Neural cell (in vitro differentiated cells): ENCODE data around the gene DAW1. TPM values are rescaled to one million over a fixed set of nuclear protein-coding genes. Genes with fewer than 3 reads are reported as not detected.

Source experiments
- H2AFZ ChIP-seq: fragments of 200-600, 300-800 bp; sonication (generic), shearing (Covaris generic); 2 replicates; pipeline ENCODE4 v1.6.0; 2014; ENCODE audit warnings: low read depth, mild to moderate bottlenecking, antibody characterized with exemption, low read length, moderate library complexity
- H3F3A ChIP-seq: fragments of 200-600 bp; shearing (Covaris generic); 2 replicates; pipeline ENCODE4 v1.6.1; 2016; ENCODE audit warnings: mild to moderate bottlenecking, moderate library complexity, mixed read lengths, antibody characterized with exemption, low read length; ENCODE audit not compliant: insufficient read depth, poor library complexity, severe bottlenecking
- H3K27ac ChIP-seq: fragments of 200-600, 300-800 bp; sonication (generic), shearing (Covaris generic); 2 replicates; pipeline ENCODE4 v1.5.1; 2014; ENCODE audit warnings: mild to moderate bottlenecking, low read length, moderate library complexity
- H3K27me3 ChIP-seq: fragments of 300-800, 200-600 bp; sonication (generic), shearing (Covaris generic); 2 replicates; pipeline ENCODE4 v1.6.0; 2014; ENCODE audit warnings: mild to moderate bottlenecking, low read depth, low read length, moderate library complexity; ENCODE audit not compliant: insufficient read depth
- H3K36me3 ChIP-seq: fragments of 300-800, 200-600 bp; sonication (generic), shearing (Covaris generic); 2 replicates; pipeline ENCODE4 v1.5.1; 2014; ENCODE audit warnings: mild to moderate bottlenecking, antibody characterized with exemption, low read length, moderate library complexity; ENCODE audit not compliant: insufficient read depth
- H3K4me2 ChIP-seq: fragments of 300-800, 200-600 bp; sonication (generic), shearing (Covaris generic); 2 replicates; pipeline ENCODE4 v1.6.0; 2014; ENCODE audit warnings: mild to moderate bottlenecking, low read length
- H3K4me3 ChIP-seq: fragments of 300-800, 200-600 bp; sonication (generic), shearing (Covaris generic); 2 replicates; pipeline ENCODE4 v1.5.1; 2014; ENCODE audit warnings: mild to moderate bottlenecking, low read length, moderate library complexity
- H3K79me2 ChIP-seq: fragments of 200-600 bp; shearing (Covaris generic); replicated peaks from 2 replicates; pipeline ENCODE4 v1.6.0; 2014; ENCODE audit warnings: mild to moderate bottlenecking, low read length, moderate library complexity; ENCODE audit not compliant: insufficient read depth
- H3K9ac ChIP-seq: fragments of 300-800, 200-600 bp; sonication (generic), shearing (Covaris generic); 2 replicates; pipeline ENCODE4 v1.6.1; 2016; ENCODE audit warnings: mild to moderate bottlenecking, low read length, mixed read lengths
- H3K9me2 ChIP-seq: fragments of 200-600 bp; shearing (Covaris generic); 2 replicates; pipeline ENCODE4 v1.6.1; 2016; ENCODE audit warnings: mild to moderate bottlenecking, low read length, mixed read lengths; ENCODE audit not compliant: insufficient read depth
- H3K9me3 ChIP-seq: fragments of 200-600, 300-800 bp; sonication (generic), shearing (Covaris generic); 2 replicates; pipeline ENCODE4 v1.6.1; 2016; ENCODE audit warnings: mild to moderate bottlenecking, mixed run types, low read length, moderate library complexity, mixed read lengths
- H4K20me1 ChIP-seq: fragments of 200-600 bp; shearing (Covaris generic); 2 replicates; pipeline ENCODE4 v1.6.1; 2016; ENCODE audit warnings: mild to moderate bottlenecking, mixed run types; ENCODE audit not compliant: insufficient read depth
- EP300 ChIP-seq: fragments of 450-650 bp; conservative IDR thresholded peaks from 2 replicates; pipeline ENCODE4 v1.6.1; 2014; ENCODE audit warnings: antibody characterized with exemption, mild to moderate bottlenecking, moderate library complexity; ENCODE audit not compliant: poor library complexity, severe bottlenecking
- EZH2 ChIP-seq: fragments of 200-600, 300-800 bp; shearing (Covaris generic), sonication (generic); IDR thresholded peaks from 2 replicates; pipeline ENCODE4 v1.6.1; 2014; ENCODE audit warnings: antibody characterized with exemption, low read length, borderline replicate concordance, mild to moderate bottlenecking; ENCODE audit not compliant: insufficient read depth, poor library complexity, severe bottlenecking
- MXI1 ChIP-seq: fragments of 450-650 bp; conservative IDR thresholded peaks from 2 replicates; pipeline ENCODE4 v1.6.1; 2014; ENCODE audit warnings: antibody characterized with exemption, mild to moderate bottlenecking; ENCODE audit not compliant: poor library complexity, severe bottlenecking
- POLR2AphosphoS5 ChIP-seq: IDR thresholded peaks from 2 replicates; pipeline ENCODE4 v1.6.1; 2012
- RAD21 ChIP-seq: fragments of 450-650 bp; conservative IDR thresholded peaks from 2 replicates; pipeline ENCODE4 v1.6.1; 2014; ENCODE audit warnings: antibody characterized with exemption, mild to moderate bottlenecking, moderate library complexity
- SMC3 ChIP-seq: fragments of 450-650 bp; conservative IDR thresholded peaks from 2 replicates; pipeline ENCODE4 v1.6.1; 2014; ENCODE audit warnings: antibody characterized with exemption, mild to moderate bottlenecking, moderate library complexity; ENCODE audit not compliant: poor library complexity
- TAF1 ChIP-seq: IDR thresholded peaks from 2 replicates; pipeline ENCODE4 v1.6.1; 2012; ENCODE audit warnings: low read depth
- polyA plus RNA-seq: library from polyadenylated mRNA; depleted of rRNA; stranded (reverse); fragments of >200 nt; gene quantifications from 2 replicates; pipeline ENCODE4 v1.2.3, GENCODE V29; 2014
- small RNA-seq, 3 experiments: library from RNA; depleted of rRNA; stranded (forward); fragments of <200 nt; gene quantifications; one replicate each; pipeline ENCODE3, GENCODE V24; 2012
- TF ChIP-seq, protein P1 (sequence below): IDR thresholded peaks from 2 replicates; pipeline ENCODE4 v1.6.1; 2012; ENCODE audit warnings: borderline replicate concordance
- TF ChIP-seq, protein P2 (sequence below): fragments of 450-650 bp; IDR thresholded peaks from 2 replicates; pipeline ENCODE4 v1.5.1; 2014; ENCODE audit warnings: antibody characterized with exemption, mild to moderate bottlenecking, moderate library complexity; ENCODE audit not compliant: poor library complexity, severe bottlenecking

Gene DAW1
- polyA plus RNA-seq, 1 donor from 2014 or later, result 1.5 TPM

- Histone ChIP-seq H3K4me2 (no peak overlapping the region), H3K9ac (no peak overlapping the region), H3K9me2 (no peaks in the 10 kb centered on the region), H3K27ac (no peak overlapping the region), H3F3A (no peaks in the 10 kb centered on the region), H2AFZ (no peak overlapping the region), H3K4me3 (no peak overlapping the region), H3K79me2 (no peaks in the 10 kb centered on the region), H3K36me3 (no peaks in the 10 kb centered on the region), H3K27me3 (no peaks in the 10 kb centered on the region), H4K20me1 (no peaks in the 10 kb centered on the region), H3K9me3 (no peaks in the 10 kb centered on the region)
- TF ChIP-seq, protein P1, sequence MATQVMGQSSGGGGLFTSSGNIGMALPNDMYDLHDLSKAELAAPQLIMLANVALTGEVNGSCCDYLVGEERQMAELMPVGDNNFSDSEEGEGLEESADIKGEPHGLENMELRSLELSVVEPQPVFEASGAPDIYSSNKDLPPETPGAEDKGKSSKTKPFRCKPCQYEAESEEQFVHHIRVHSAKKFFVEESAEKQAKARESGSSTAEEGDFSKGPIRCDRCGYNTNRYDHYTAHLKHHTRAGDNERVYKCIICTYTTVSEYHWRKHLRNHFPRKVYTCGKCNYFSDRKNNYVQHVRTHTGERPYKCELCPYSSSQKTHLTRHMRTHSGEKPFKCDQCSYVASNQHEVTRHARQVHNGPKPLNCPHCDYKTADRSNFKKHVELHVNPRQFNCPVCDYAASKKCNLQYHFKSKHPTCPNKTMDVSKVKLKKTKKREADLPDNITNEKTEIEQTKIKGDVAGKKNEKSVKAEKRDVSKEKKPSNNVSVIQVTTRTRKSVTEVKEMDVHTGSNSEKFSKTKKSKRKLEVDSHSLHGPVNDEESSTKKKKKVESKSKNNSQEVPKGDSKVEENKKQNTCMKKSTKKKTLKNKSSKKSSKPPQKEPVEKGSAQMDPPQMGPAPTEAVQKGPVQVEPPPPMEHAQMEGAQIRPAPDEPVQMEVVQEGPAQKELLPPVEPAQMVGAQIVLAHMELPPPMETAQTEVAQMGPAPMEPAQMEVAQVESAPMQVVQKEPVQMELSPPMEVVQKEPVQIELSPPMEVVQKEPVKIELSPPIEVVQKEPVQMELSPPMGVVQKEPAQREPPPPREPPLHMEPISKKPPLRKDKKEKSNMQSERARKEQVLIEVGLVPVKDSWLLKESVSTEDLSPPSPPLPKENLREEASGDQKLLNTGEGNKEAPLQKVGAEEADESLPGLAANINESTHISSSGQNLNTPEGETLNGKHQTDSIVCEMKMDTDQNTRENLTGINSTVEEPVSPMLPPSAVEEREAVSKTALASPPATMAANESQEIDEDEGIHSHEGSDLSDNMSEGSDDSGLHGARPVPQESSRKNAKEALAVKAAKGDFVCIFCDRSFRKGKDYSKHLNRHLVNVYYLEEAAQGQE, result no peak
- TF ChIP-seq SMC3 (no peak), MXI1 (no peak), TAF1 (no peak), POLR2AphosphoS5 (no peak), EP300 (no peak), EZH2 (no peak), RAD21 (no peak)
- TF ChIP-seq, protein P2, sequence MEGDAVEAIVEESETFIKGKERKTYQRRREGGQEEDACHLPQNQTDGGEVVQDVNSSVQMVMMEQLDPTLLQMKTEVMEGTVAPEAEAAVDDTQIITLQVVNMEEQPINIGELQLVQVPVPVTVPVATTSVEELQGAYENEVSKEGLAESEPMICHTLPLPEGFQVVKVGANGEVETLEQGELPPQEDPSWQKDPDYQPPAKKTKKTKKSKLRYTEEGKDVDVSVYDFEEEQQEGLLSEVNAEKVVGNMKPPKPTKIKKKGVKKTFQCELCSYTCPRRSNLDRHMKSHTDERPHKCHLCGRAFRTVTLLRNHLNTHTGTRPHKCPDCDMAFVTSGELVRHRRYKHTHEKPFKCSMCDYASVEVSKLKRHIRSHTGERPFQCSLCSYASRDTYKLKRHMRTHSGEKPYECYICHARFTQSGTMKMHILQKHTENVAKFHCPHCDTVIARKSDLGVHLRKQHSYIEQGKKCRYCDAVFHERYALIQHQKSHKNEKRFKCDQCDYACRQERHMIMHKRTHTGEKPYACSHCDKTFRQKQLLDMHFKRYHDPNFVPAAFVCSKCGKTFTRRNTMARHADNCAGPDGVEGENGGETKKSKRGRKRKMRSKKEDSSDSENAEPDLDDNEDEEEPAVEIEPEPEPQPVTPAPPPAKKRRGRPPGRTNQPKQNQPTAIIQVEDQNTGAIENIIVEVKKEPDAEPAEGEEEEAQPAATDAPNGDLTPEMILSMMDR, result no peak
Measured at GRCh38 chr2:227973241-227973640, 101.8 kb downstream of the DAW1 start.

Small RNAs within 50 kb of the gene (small RNA-seq; reads per million reads assigned to genes)
- gene RF00402, result 0 reads per million in 3 experiments

Other genes starting within 250 kb of the DAW1 start
- gene SCYGR5, start 204.8 kb upstream of the DAW1 start, polyA plus RNA-seq, result not detected in 2 replicates
- gene SLC19A3, start 153.6 kb upstream of the DAW1 start, polyA plus RNA-seq, result 2.0 and 2.9 TPM in 2 replicates
- gene SCYGR6, start 146.9 kb upstream of the DAW1 start, polyA plus RNA-seq, result not detected in 2 replicates
- not detected in 2 replicates for gene SCYGR7, start 143.3 kb upstream of the DAW1 start, polyA plus RNA-seq
- gene SCYGR8, start 125.7 kb upstream of the DAW1 start, polyA plus RNA-seq, result not detected in 2 replicates
- gene CCL20, start 57.8 kb upstream of the DAW1 start, polyA plus RNA-seq, result not detected in 2 replicates